GM23248 (cell line): ENCODE results near the gene NOS1. TPM values are rescaled to one million over a fixed set of nuclear protein-coding genes. Genes with fewer than 3 reads are reported as not detected.

ENCODE experiments used
- DNase-seq: peaks from one replicate; pipeline ENCODE4 v3.0.0-alpha.2; 2015
- H2AFZ ChIP-seq: fragments of 200-600 bp; sonication (generic); 2 replicates; pipeline ENCODE4 v1.6.1; 2016; ENCODE audit warnings: antibody characterized with exemption
- H3F3A ChIP-seq: fragments of 200-600 bp; sonication (generic); 2 replicates; pipeline ENCODE4 v1.6.1; 2016; ENCODE audit warnings: mild to moderate bottlenecking, antibody characterized with exemption, mixed run types; ENCODE audit not compliant: insufficient read depth
- H3K27ac ChIP-seq: fragments of 200-600 bp; sonication (generic); 2 replicates; pipeline ENCODE4 v1.5.1; 2016; ENCODE audit warnings: mild to moderate bottlenecking
- H3K27me3 ChIP-seq: fragments of 200-600 bp; sonication (generic); replicated peaks from 2 replicates; pipeline ENCODE4 v1.6.1; 2016; ENCODE audit warnings: mild to moderate bottlenecking; ENCODE audit not compliant: insufficient read depth
- H3K36me3 ChIP-seq: fragments of 200-600 bp; sonication (generic); 2 replicates; pipeline ENCODE4 v1.6.1; 2016; ENCODE audit warnings: low read depth, mild to moderate bottlenecking
- H3K4me1 ChIP-seq: fragments of 200-600 bp; sonication (generic); 2 replicates; pipeline ENCODE4 v1.6.1; 2016; ENCODE audit warnings: mild to moderate bottlenecking; ENCODE audit not compliant: insufficient read depth
- H3K4me2 ChIP-seq: fragments of 200-600 bp; sonication (generic); one replicate; pipeline ENCODE4 v1.6.1; 2016; ENCODE audit warnings: mild to moderate bottlenecking; ENCODE audit not compliant: unreplicated experiment
- H3K4me3 ChIP-seq: fragments of 200-600 bp; sonication (generic); 2 replicates; pipeline ENCODE4 v1.5.1; 2016; ENCODE audit warnings: mild to moderate bottlenecking
- H3K79me2 ChIP-seq: fragments of 200-600 bp; sonication (generic); 2 replicates; pipeline ENCODE4 v1.6.1; 2016; ENCODE audit warnings: mild to moderate bottlenecking; ENCODE audit not compliant: insufficient read depth
- H3K9ac ChIP-seq: fragments of 200-600 bp; sonication (generic); 2 replicates; pipeline ENCODE4 v1.6.1; 2016; ENCODE audit warnings: mild to moderate bottlenecking
- H3K9me2 ChIP-seq: fragments of 200-600 bp; sonication (generic); 2 replicates; pipeline ENCODE4 v1.6.1; 2016; ENCODE audit warnings: mixed run types, mild to moderate bottlenecking, moderate library complexity; ENCODE audit not compliant: insufficient read depth
- H3K9me3 ChIP-seq: fragments of 200-600 bp; sonication (generic); one replicate; pipeline ENCODE4 v1.6.1; 2017; ENCODE audit warnings: low read depth
- H4K20me1 ChIP-seq: fragments of 200-600 bp; sonication (generic); 2 replicates; pipeline ENCODE4 v1.6.0; 2016; ENCODE audit not compliant: insufficient read depth
- EZH2 ChIP-seq: fragments of 200-600 bp; sonication (generic); IDR thresholded peaks from 2 replicates; pipeline ENCODE4 v1.6.1; 2018; ENCODE audit warnings: antibody characterized with exemption, mild to moderate bottlenecking; ENCODE audit not compliant: insufficient read depth, poor library complexity, severe bottlenecking
- EZH2phosphoT487 ChIP-seq: fragments of 200-600 bp; sonication (generic); IDR thresholded peaks from 2 replicates; pipeline ENCODE4 v1.6.1; 2018; ENCODE audit warnings: antibody characterized with exemption, moderate library complexity, mild to moderate bottlenecking, low read depth; ENCODE audit not compliant: insufficient read depth
- WGBS, 2 experiments: methylation state at CpG; one replicate each; pipeline ENCODE4 v1.1.6; 2015 to 2017; ENCODE audit warnings: low lambda C conversion rate in 2 of 2, low coverage in 1 of 2; ENCODE audit errors: missing lambda C conversion rate in 2 of 2; 5-methylcytosine and 5-hydroxymethylcytosine counted together
- in situ Hi-C: fragments of 300-500 bp; cut with MboI; formaldehyde crosslinking; loops from 2 replicates; pipeline ENCODE4 v1.15.0; 2020
- polyA plus RNA-seq: library from polyadenylated mRNA; unstranded; fragments of >200 nt; fragmentation: Nextera tagmentation; extraction: Ambion mirVana; gene quantifications from 2 replicates; pipeline ENCODE4 v1.2.1, GENCODE V29; 2016
- total RNA-seq: library from RNA; depleted of rRNA; stranded (reverse); fragments of >200 nt; shearing (Covaris generic); gene quantifications from 2 replicates; pipeline ENCODE4 v1.2.3, GENCODE V29; 2014

NOS1 gene
- total and polyA plus RNA-seq, 2 experiments from 2014 or later, result not detected

GRCh38 chr12:117298648-117299225, 62.7 kb downstream of the NOS1 start:
- Histone ChIP-seq H3K79me2 (no peaks in the 10 kb centered on the region), H4K20me1 (no peaks in the 10 kb centered on the region), H3K4me2 (no peak overlapping the region), H3K27me3 (no peaks in the 10 kb centered on the region), H2AFZ (no peak overlapping the region), H3K9me2 (no peaks in the 10 kb centered on the region), H3K9me3 (no peaks in the 10 kb centered on the region), H3K4me3 (no peak overlapping the region), H3K27ac (no peak overlapping the region), H3K36me3 (no peaks in the 10 kb centered on the region), H3K9ac (no peak overlapping the region), H3K4me1 (no peaks in the 10 kb centered on the region), H3F3A (no peaks in the 10 kb centered on the region)
- in situ Hi-C loops, result no loop called here
- WGBS, 2 experiments, result 45 to 47% methylated on average over 11 of the region's 11 CpGs
- no peak for DNase-seq
- TF ChIP-seq EZH2 (no peak), EZH2phosphoT487 (no peak)

- no peak overlapping the region for H3K4me3 ChIP-seq
- no peak for DNase-seq
- H3K36me3 ChIP-seq, result no peaks in the 10 kb centered on the region
- H3K79me2 ChIP-seq, result no peaks in the 10 kb centered on the region
- no peak overlapping the region for H3K27ac ChIP-seq
- TF ChIP-seq EZH2phosphoT487 (no peak), EZH2 (no peak)
- H3K27me3 ChIP-seq, result no peaks in the 10 kb centered on the region
- H3K4me1 ChIP-seq, result no peaks in the 10 kb centered on the region
- no peak overlapping the region for H3K9ac ChIP-seq
- H3K9me2 ChIP-seq, result no peaks in the 10 kb centered on the region
- no peaks in the 10 kb centered on the region for H3K9me3 ChIP-seq
- H2AFZ ChIP-seq, result no peak overlapping the region
- no peaks in the 10 kb centered on the region for H4K20me1 ChIP-seq
- in situ Hi-C loops, result no loop called here
- H3F3A ChIP-seq, result no peaks in the 10 kb centered on the region
- WGBS, 2 experiments, result 70 to 75% methylated on average over 7 of the region's 7 CpGs
- no peak overlapping the region for H3K4me2 ChIP-seq
Observed at GRCh38 chr12:117298191-117298590, 63.2 kb downstream of the NOS1 start.

- H3K9me3 ChIP-seq, result no peaks in the 10 kb centered on the region
- in situ Hi-C loops, result no loop called here
- no peak for DNase-seq
- no peaks in the 10 kb centered on the region for H3K36me3 ChIP-seq
- no peak overlapping the region for H2AFZ ChIP-seq
- no peak overlapping the region for H3K4me2 ChIP-seq
- no peak overlapping the region for H3K9ac ChIP-seq
- H3K79me2 ChIP-seq, result no peaks in the 10 kb centered on the region
- H3K9me2 ChIP-seq, result no peaks in the 10 kb centered on the region
- no peak overlapping the region for H3K4me3 ChIP-seq
- TF ChIP-seq EZH2phosphoT487 (no peak), EZH2 (no peak)
- H3K27me3 ChIP-seq, result no peaks in the 10 kb centered on the region
- no peaks in the 10 kb centered on the region for H4K20me1 ChIP-seq
- no peak overlapping the region for H3K27ac ChIP-seq
- H3K4me1 ChIP-seq, result no peaks in the 10 kb centered on the region
- H3F3A ChIP-seq, result no peaks in the 10 kb centered on the region
- WGBS, 2 experiments, result 6 to 8% methylated on average over 14 of the region's 14 CpGs
Observed at GRCh38 chr12:117294189-117294603, 67.2 kb downstream of the NOS1 start.

GRCh38 chr12:117293510-117293909, 67.9 kb downstream of the NOS1 start:
- 20 to 23% methylated on average over 1 of the region's 1 CpG for WGBS, 2 experiments
- Histone ChIP-seq H3K27ac (no peak overlapping the region), H4K20me1 (no peaks in the 10 kb centered on the region), H3K36me3 (no peaks in the 10 kb centered on the region), H3K9me3 (no peaks in the 10 kb centered on the region), H2AFZ (no peak overlapping the region), H3K9ac (no peak overlapping the region), H3K4me1 (no peaks in the 10 kb centered on the region), H3F3A (no peaks in the 10 kb centered on the region), H3K4me2 (no peak overlapping the region), H3K27me3 (no peaks in the 10 kb centered on the region), H3K79me2 (no peaks in the 10 kb centered on the region), H3K9me2 (no peaks in the 10 kb centered on the region), H3K4me3 (no peak overlapping the region)
- TF ChIP-seq EZH2, result no peak
- TF ChIP-seq EZH2phosphoT487, result no peak
- in situ Hi-C loops, result no loop called here
- no peak for DNase-seq

GRCh38 chr12:117292688-117293087, 68.7 kb downstream of the NOS1 start:
- in situ Hi-C loops, result no loop called here
- Histone ChIP-seq H3K9me2 (no peaks in the 10 kb centered on the region), H3K4me1 (no peaks in the 10 kb centered on the region), H3K4me2 (no peak overlapping the region), H4K20me1 (no peaks in the 10 kb centered on the region), H3K27ac (no peak overlapping the region), H3K4me3 (no peak overlapping the region), H3K27me3 (no peaks in the 10 kb centered on the region), H3K9ac (no peak overlapping the region), H3K79me2 (no peaks in the 10 kb centered on the region), H2AFZ (no peak overlapping the region), H3F3A (no peaks in the 10 kb centered on the region), H3K36me3 (no peaks in the 10 kb centered on the region), H3K9me3 (no peaks in the 10 kb centered on the region)
- WGBS, 2 experiments, result 29% methylated on average over 3 of the region's 3 CpGs
- TF ChIP-seq EZH2phosphoT487 (no peak), EZH2 (no peak)
- DNase-seq, result no peak
